Smooth muscle cell (in vitro differentiated cells): Measurements from ENCODE around the gene PALLD. TPM values are rescaled to one million over a fixed set of nuclear protein-coding genes. Genes with fewer than 3 reads are reported as not detected.
A peak's percentile ranks its signal among the peaks of the same experiment; 100 is the strongest.

Experiments used
- DNase-seq: peaks from one replicate; lab custom pipeline; 2025; ENCODE audit not compliant: unreplicated experiment; lab: John Stamatoyannopoulos, UW
- H2AFZ ChIP-seq: fragments of 200-600 bp; sonication (generic); 2 replicates; pipeline ENCODE4 v1.6.0; 2016; ENCODE audit warnings: antibody characterized with exemption, low read depth, mild to moderate bottlenecking
- H3F3A ChIP-seq: fragments of 200-600 bp; sonication (generic); 2 replicates; pipeline ENCODE4 v1.6.0; 2017; ENCODE audit warnings: antibody characterized with exemption, low read depth
- H3K27ac ChIP-seq: fragments of 200-600 bp; sonication (generic); 2 replicates; pipeline ENCODE4 v1.5.1; 2016; ENCODE audit warnings: low read depth, mild to moderate bottlenecking
- H3K27me3 ChIP-seq: fragments of 200-600 bp; sonication (generic); 2 replicates; pipeline ENCODE4 v1.6.1; 2016; ENCODE audit warnings: low read depth, mild to moderate bottlenecking
- H3K36me3 ChIP-seq: fragments of 200-600 bp; sonication (generic); 2 replicates; pipeline ENCODE4 v1.5.1; 2016; ENCODE audit warnings: low read depth
- H3K4me1 ChIP-seq: fragments of 200-600 bp; sonication (generic); 2 replicates; pipeline ENCODE4 v1.5.1; 2016; ENCODE audit warnings: low read depth
- H3K4me2 ChIP-seq: fragments of 200-600 bp; sonication (generic); 2 replicates; pipeline ENCODE4 v1.6.0; 2016; ENCODE audit warnings: mild to moderate bottlenecking
- H3K4me3 ChIP-seq: fragments of 200-600 bp; sonication (generic); 2 replicates; pipeline ENCODE4 v1.5.1; 2016; ENCODE audit warnings: mild to moderate bottlenecking
- H3K79me2 ChIP-seq: fragments of 200-600 bp; sonication (generic); 2 replicates; pipeline ENCODE4 v1.6.0; 2016; ENCODE audit warnings: low read depth, mild to moderate bottlenecking
- H3K9ac ChIP-seq: fragments of 200-600 bp; sonication (generic); 2 replicates; pipeline ENCODE4 v1.6.0; 2016; ENCODE audit warnings: low read depth
- H3K9me3 ChIP-seq: fragments of 200-600 bp; sonication (generic); replicated peaks from 2 replicates; pipeline ENCODE4 v1.5.1; 2016; ENCODE audit warnings: low read depth
- H4K20me1 ChIP-seq: fragments of 200-600 bp; sonication (generic); 2 replicates; pipeline ENCODE4 v1.6.0; 2016; ENCODE audit warnings: low read depth
- WGBS: methylation state at CpG from one replicate; pipeline ENCODE4 v1.1.7; 2016; ENCODE audit warnings: low lambda C conversion rate; 5-methylcytosine and 5-hydroxymethylcytosine counted together
- polyA plus RNA-seq: library from polyadenylated mRNA; unstranded; fragments of >200 nt; fragmentation: Nextera tagmentation; extraction: Ambion mirVana; gene quantifications from 2 replicates; pipeline ENCODE4 v1.2.1, GENCODE V29; 2016
- total RNA-seq: library from RNA; depleted of rRNA; stranded (reverse); fragments of >200 nt; gene quantifications from 2 replicates; pipeline ENCODE4 v1.2.3, GENCODE V29; 2014
- TF ChIP-seq, protein P1 (sequence below): fragments of 200-600 bp; sonication (generic); IDR thresholded peaks from 2 replicates; pipeline ENCODE4 v1.5.1; 2017; ENCODE audit warnings: borderline replicate concordance, mild to moderate bottlenecking, antibody characterized with exemption; ENCODE audit not compliant: insufficient read depth, poor library complexity, severe bottlenecking

The PALLD gene
- total and polyA plus RNA-seq, 2 experiments from 2014 or later: 354 to 415 TPM

DNA sequence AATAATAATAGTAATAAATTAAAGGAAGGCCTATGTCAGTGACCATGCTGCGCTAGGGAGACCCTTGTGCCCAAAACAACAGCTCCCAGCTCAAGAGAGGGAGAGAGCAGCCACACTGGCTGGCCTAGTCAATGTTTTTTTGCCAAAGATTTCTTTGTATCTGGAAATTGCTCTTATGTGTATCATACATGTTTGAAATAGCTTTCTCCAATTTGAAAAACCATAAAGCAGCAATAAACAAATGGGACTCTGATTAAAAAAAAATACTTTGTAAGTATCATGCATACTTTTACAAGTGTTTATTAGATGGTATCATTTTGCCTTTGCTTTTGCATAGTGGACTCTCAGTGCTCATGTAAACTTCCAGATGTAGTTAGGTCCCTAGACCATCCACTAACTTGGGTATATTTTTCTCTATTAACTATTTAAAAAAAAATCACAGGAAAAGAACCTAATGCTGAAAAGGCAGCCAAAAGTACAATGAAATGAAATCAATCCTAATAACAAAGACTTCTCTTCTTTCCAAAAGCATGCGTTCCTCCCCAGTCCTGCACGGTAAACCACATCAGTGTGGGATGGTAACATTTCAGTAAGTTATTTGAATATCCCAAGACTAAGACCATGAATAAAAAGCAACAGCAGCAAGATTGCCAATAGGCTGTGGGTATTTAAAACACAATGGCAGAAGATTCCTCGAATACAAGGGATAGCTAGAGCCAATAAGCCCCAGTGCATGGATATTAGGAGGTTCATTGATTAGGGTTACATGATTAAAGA, 117.6 kb downstream of the PALLD start:
- Histone ChIP-seq H3K9ac (no peak overlapping the region), H3K9me3 (no peaks in the 10 kb centered on the region), H3K36me3 (no peaks in the 10 kb centered on the region), H3K4me3 (no peak overlapping the region), H3K4me2 (peak overlapping the region; percentile 40), H3K4me1 (peaks cover 29% of the 10 kb centered on the region), H3F3A (peaks cover 23% of the 10 kb centered on the region), H3K79me2 (no peaks in the 10 kb centered on the region), H4K20me1 (no peaks in the 10 kb centered on the region), H3K27me3 (no peaks in the 10 kb centered on the region), H2AFZ (no peak overlapping the region), H3K27ac (peak overlapping the region; percentile 79)
- 74% methylated on average over 4 of the region's 4 CpGs for WGBS
- TF ChIP-seq, protein P1, sequence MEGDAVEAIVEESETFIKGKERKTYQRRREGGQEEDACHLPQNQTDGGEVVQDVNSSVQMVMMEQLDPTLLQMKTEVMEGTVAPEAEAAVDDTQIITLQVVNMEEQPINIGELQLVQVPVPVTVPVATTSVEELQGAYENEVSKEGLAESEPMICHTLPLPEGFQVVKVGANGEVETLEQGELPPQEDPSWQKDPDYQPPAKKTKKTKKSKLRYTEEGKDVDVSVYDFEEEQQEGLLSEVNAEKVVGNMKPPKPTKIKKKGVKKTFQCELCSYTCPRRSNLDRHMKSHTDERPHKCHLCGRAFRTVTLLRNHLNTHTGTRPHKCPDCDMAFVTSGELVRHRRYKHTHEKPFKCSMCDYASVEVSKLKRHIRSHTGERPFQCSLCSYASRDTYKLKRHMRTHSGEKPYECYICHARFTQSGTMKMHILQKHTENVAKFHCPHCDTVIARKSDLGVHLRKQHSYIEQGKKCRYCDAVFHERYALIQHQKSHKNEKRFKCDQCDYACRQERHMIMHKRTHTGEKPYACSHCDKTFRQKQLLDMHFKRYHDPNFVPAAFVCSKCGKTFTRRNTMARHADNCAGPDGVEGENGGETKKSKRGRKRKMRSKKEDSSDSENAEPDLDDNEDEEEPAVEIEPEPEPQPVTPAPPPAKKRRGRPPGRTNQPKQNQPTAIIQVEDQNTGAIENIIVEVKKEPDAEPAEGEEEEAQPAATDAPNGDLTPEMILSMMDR: no peak
- DNase-seq: no peak

DNA sequence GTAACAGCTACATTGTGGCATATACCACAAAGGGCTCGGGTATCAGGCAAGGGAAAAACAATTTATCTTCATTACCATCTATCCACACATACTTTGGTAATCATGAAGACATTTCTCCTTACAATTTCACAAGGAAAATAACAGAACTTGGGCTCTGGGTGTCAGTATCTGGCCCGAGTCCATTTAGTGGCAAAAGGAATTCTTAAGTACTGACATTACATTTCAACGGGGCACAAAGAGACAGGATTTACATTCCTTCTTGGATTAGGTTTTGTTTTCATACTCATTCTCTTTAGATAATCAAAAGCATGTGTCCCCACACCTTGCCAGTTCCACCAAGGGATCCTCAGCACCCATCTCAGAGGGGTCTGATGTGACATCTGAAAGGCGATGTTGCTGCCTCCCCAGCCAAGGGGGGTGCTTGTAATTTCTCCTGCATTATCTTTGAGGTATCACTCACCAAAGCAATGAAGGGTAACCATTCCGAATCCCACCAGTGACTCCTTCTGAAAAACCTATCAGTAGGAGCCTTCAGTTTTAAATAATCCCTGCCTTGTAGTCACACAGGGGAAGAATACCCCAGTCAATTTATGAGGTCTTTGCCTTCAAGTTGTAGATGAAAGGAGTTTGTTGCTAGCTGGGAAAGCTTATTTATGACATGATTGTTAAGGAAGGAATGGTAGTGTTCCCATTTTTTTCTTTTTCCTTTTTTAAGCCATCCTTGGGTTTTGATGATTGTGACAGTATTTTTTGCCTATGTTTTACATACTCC, 118.6 kb downstream of the PALLD start:
- WGBS: 46% methylated on average over 5 of the region's 5 CpGs
- no peak overlapping the region for H3K4me3 ChIP-seq
- H3K4me2 ChIP-seq: peak overlapping the region; percentile 40
- no peaks in the 10 kb centered on the region for H3K79me2 ChIP-seq
- H3K9ac ChIP-seq: no peak overlapping the region
- H3K27ac ChIP-seq: peak overlapping the region; percentile 79
- peaks cover 23% of the 10 kb centered on the region for H3F3A ChIP-seq
- TF ChIP-seq, protein P1: no peak
- no peaks in the 10 kb centered on the region for H3K27me3 ChIP-seq
- no peaks in the 10 kb centered on the region for H3K36me3 ChIP-seq
- peak overlapping the region; percentile 4 for H2AFZ ChIP-seq
- H3K9me3 ChIP-seq: no peaks in the 10 kb centered on the region
- DNase-seq: no peak
- H3K4me1 ChIP-seq: peaks cover 29% of the 10 kb centered on the region
- no peaks in the 10 kb centered on the region for H4K20me1 ChIP-seq

GRCh38 chr4:168618577-168619265, 121.9 kb downstream of the PALLD start:
- TF ChIP-seq, protein P1: no peak
- Histone ChIP-seq H3K4me3 (no peak overlapping the region), H3K4me1 (peaks cover 44% of the 10 kb centered on the region), H3K36me3 (no peaks in the 10 kb centered on the region), H3K9me3 (no peaks in the 10 kb centered on the region), H3K27ac (peak overlapping the region; percentile 13), H3K27me3 (no peaks in the 10 kb centered on the region), H2AFZ (no peak overlapping the region), H3F3A (peaks cover 8% of the 10 kb centered on the region), H4K20me1 (no peaks in the 10 kb centered on the region), H3K4me2 (no peak overlapping the region), H3K79me2 (no peaks in the 10 kb centered on the region), H3K9ac (no peak overlapping the region)
- WGBS: 85% methylated on average over 8 of the region's 8 CpGs
- DNase-seq: no peak
